ENCODE measurements around the gene SMYD1.

Gene SMYD1

GRCh38 chr2:88090446-88091283 lies 23.0 kb downstream of the SMYD1 start:
- no peak for DNase-seq

- no peak for DNase-seq
Observed at GRCh38 chr2:88091943-88092342, 24.3 kb downstream of the SMYD1 start.

- DNase-seq: no peak
Observed at GRCh38 chr2:88092773-88093172, 25.1 kb downstream of the SMYD1 start.

GRCh38 chr2:88095022-88095421 lies 27.4 kb downstream of the SMYD1 start:
- no peak for DNase-seq

GRCh38 chr2:88096708-88097107 lies 29.1 kb downstream of the SMYD1 start:
- DNase-seq: no peak

- DNase-seq: no peak
Observed at GRCh38 chr2:88097192-88097591, 29.6 kb downstream of the SMYD1 start.

- no peak for DNase-seq
Observed at GRCh38 chr2:88097891-88098557, 30.4 kb downstream of the SMYD1 start.

GRCh38 chr2:88098558-88098900 lies 30.9 kb downstream of the SMYD1 start:
- DNase-seq: no peak

GRCh38 chr2:88099798-88100488 lies 32.3 kb downstream of the SMYD1 start:
- DNase-seq: no peak

GRCh38 chr2:88100489-88100858 lies 32.8 kb downstream of the SMYD1 start:
- no peak for DNase-seq

GRCh38 chr2:88108796-88109195 lies 41.2 kb downstream of the SMYD1 start:
- no peak for DNase-seq

GRCh38 chr2:88110830-88111229 lies 43.2 kb downstream of the SMYD1 start:
- DNase-seq: no peak

- no peak for DNase-seq
Observed at GRCh38 chr2:88113069-88113468, 45.4 kb downstream of the SMYD1 start.

- no peak for DNase-seq
Observed at GRCh38 chr2:88114889-88115288, 47.3 kb downstream of the SMYD1 start.

- no peak for DNase-seq
Observed at GRCh38 chr2:88115825-88116518, 48.3 kb downstream of the SMYD1 start.

GRCh38 chr2:88116669-88117432 lies 49.2 kb downstream of the SMYD1 start:
- no peak for DNase-seq

GRCh38 chr2:88117973-88118372 lies 50.3 kb downstream of the SMYD1 start:
- DNase-seq: no peak

- DNase-seq: no peak
Observed at GRCh38 chr2:88121678-88122077, 54.1 kb downstream of the SMYD1 start.

- no peak for DNase-seq
Observed at GRCh38 chr2:88122141-88122884, 54.7 kb downstream of the SMYD1 start.

- no peak for DNase-seq
Observed at GRCh38 chr2:88123164-88123974, 55.7 kb downstream of the SMYD1 start.
